GM21825 (cell line): ENCODE data around the gene AKAP13.
A peak's percentile ranks its signal among the peaks of the same experiment; 100 is the strongest.

Experiments
- ATAC-seq: cut with Tn5 transposase; IDR thresholded peaks from one replicate; pipeline ENCODE4 v1.9.1; 2021; ENCODE audit warnings: mild to moderate bottlenecking, moderate library complexity; ENCODE audit not compliant: unreplicated experiment

AKAP13 gene

GRCh38 chr15:85493260-85493659 is 112.9 kb downstream of the AKAP13 start:
- no peak for ATAC-seq

DNA sequence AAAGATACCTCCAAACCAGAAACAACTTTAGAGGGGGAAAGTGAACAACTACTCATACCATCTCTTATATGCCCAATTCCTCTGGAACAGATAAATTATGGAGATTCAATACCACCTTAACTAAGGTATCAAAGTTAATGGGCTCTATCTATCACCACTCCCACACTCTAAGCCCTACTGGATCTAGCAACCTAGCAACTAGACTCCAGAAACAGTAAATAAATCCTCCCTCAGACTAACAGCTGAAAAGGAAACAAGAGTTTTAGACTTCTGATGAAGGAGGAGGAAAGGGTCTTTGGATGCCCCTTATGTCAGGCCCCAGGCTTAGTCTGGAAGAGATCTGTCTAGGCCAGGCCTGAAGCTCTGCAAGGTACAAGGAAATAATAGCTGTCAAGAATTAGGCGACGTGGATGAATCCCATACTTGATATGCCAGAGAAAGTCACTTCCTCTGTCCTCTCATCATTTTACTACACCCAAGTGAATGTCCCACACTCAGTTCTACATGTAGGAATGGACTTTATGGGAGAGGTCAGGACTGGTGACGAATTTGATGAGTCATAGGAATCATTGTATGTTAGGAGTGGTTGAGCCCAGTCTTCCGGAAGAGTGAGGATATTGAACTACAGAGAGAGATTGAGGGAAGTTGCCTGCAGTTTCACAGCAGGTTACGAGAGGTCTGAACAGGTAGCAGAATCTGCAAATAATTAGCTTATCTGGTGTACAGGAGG is 113.8 kb downstream of the AKAP13 start:
- no peak for ATAC-seq

DNA sequence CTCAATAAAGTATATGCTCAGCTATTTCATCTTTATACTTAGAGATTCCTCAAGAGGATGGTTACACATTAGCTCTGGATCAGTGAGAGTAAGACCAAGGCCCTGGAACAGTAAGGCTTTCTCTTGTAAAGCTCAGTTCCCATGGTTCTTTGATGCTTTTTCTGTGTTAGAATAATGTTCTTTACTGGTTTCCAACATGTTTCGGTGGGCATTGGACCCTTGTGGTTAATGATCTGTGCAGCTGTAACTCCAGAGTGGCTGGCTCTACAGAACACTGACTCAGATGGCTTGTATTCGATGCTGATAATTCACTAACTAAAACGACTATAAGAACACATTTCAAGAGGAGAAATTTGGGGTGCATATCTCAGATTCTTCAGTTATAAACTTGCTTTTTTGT is 114.7 kb downstream of the AKAP13 start:
- no peak for ATAC-seq

- no peak for ATAC-seq
Observed at GRCh38 chr15:85495544-85495943, 115.1 kb downstream of the AKAP13 start.

DNA sequence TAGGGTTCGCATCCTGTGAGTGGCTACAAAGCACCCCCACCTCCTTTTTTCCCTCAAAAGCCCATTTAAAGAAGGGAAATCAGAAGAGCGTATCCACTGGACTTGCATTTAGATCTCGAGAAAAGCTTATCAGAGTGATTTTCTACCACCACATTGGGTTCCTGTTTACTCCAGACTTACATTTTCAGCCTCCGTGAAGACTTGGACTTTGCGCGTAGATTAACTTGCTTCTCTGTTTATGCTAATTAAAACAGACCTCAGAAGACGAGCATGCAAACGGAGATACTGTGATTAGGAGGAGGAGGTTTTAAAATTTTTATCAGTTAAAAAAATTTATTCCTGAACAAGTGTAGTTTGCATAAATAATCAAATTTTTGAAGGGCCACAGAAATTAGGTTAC is 115.7 kb downstream of the AKAP13 start:
- no peak for ATAC-seq

GRCh38 chr15:85496551-85497171 is 116.3 kb downstream of the AKAP13 start:
- no peak for ATAC-seq

DNA sequence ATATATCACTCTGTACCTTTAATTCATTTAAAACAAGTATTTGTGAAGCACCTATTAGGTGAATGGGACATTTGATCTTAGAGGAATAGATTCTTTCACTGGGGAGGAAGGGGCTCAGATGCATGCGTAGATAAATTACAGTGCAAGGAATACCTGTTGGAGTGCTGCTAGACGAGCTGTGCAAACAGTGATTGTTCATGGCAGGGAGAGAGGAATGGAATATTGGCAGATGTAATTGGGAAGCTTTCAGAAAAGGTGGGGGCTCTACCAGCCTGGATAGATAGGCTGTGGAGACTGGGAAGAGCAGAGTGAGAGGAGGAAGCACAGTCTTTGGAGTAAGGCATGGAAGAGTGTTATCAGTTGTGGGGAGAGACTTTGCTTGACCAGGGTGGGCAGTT is 116.8 kb downstream of the AKAP13 start:
- no peak for ATAC-seq

GRCh38 chr15:85498471-85498870 is 118.1 kb downstream of the AKAP13 start:
- ATAC-seq = no peak

GRCh38 chr15:85499371-85499887 is 119.0 kb downstream of the AKAP13 start:
- no peak for ATAC-seq

GRCh38 chr15:85500060-85500708 is 119.8 kb downstream of the AKAP13 start:
- peak; percentile 78 for ATAC-seq

DNA sequence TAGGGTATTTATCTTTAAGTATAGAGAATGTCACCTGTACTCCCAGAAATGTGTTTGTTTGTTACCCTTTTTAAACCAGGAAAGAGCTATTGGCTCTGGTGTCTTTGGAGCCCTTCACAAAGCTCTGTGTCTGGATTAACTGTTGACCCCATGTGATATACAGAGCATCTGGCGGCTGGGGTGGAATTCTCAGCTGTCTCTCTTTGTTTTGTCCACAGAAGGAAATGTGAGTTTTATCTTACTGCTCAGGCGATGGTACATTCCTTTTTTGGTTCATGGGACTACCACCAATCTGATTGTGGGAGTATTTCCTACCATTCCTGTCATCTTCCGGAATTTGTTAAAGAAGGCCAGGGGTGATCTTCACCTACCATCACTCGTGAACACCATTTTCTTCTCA is 120.3 kb downstream of the AKAP13 start:
- no peak for ATAC-seq

DNA sequence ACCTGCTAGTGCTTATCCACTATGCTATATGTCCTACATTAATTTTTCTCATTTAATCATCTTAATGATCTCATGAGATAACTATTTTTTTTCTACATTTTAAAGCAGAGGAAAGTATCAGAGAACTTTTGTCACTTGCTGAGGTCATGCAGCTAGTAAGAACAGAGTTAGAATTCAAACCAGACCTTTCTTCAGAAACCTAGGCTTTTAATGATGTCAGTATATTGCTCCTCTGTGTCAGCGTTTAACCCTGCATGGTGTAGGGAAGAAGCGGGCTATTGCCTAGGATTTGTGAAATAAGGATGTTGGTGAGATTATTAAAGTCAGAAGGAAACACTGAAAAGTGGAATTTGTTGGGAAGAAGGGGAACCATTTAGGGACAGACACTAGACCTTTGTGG is 121.2 kb downstream of the AKAP13 start:
- ATAC-seq = no peak

DNA sequence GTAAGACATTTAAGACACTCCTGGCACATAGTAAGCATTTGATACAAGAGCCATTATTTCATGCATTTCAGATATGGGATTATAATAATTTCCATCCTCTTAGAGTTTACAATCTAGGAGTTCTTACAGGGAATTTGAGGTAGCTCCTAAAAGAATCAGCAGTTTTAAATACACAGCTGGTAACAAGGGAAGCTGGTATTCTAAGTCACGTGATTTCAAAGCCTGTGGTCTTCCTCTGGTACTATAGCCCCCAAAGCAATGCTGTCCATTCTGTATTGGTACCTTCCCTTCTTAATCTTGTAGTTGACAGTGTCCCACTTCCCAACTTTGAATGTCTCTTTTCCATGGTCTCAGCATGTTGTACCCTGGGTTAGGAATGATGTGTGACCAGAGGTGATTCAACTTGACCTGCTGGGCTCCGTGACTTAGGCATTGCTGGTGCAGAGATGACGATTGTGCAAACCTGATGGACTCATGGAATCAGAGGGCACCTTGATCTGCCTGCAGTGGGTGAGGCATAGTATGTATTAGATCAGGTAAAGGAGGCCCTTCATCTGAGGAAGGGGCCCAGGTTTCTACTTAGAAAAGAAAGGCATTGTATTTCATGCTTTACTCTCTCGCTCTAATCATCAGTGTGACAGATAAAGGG is 122.9 kb downstream of the AKAP13 start:
- no peak for ATAC-seq

- ATAC-seq = no peak
Observed at GRCh38 chr15:85504749-85505676, 124.6 kb downstream of the AKAP13 start.

DNA sequence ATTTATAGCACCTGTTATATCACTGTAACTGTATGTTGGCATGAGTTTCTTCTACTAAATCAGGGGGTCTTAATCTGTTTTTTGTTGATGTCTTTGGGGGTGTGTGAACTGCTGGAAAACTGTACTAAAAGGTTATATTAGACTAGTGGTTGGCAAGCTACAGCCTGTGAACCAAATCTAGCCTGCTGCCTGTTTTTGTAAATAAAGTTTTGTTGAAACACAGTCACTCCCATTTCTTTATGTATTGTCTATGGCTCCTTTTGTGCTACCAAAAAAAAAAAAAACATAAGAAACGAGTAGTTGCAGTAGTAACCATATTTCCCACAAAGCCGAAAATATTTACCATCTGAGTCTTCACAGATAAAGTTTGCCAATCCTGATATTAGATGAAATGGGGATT is 126.7 kb downstream of the AKAP13 start:
- ATAC-seq = no peak

- no peak for ATAC-seq
Observed at GRCh38 chr15:85509973-85510372, 129.6 kb downstream of the AKAP13 start.

GRCh38 chr15:85514413-85514812 is 134.0 kb downstream of the AKAP13 start:
- ATAC-seq = no peak

DNA sequence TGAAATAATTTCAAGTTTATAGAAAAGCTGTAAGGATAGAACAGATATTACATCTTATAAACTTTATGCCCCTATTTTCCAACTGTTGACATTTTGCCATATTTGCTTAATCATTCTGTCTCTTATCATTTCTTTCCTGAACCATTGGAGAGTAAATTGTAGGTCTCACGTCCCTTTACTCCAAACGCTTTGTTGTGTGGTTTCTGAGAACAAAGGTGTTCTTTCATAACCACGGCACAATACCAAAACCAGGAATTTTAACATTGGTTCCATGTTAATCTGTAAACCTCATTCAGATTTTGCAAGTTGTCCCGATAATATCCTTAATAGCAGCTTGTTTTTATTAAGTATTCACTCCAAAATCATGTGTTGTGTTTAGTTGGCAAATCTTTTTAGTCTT is 134.8 kb downstream of the AKAP13 start:
- ATAC-seq = no peak

- no peak for ATAC-seq
Observed at GRCh38 chr15:85517086-85517485, 136.7 kb downstream of the AKAP13 start.

- ATAC-seq = no peak
Observed at GRCh38 chr15:85518979-85519761, 138.8 kb downstream of the AKAP13 start.
